Measurements from ENCODE around the gene PRDM12.

DNA sequence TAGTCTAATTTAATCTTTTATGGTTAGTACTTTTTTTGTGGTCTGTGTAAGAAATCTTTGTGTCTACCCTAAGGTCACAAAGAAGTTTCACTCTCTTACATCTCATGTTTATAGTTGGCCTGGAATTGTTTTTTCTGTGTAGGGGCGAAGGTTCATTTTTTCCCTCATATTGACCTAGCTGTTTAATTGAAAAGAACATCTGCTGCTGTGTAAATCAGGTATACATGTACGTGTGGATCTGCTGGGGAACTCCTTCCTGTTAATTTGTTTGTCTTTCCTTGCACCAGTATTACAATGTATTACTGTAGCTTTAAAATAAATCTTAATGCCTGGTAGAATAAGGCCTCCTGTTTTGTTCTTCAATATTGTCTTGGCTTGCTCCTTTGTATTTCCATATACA lies 67.0 kb downstream of the PRDM12 start:
- TF ChIP-seq EZH2 (IDR thresholded peaks at IDR 0.05), result no peak
- TF ChIP-seq POLR2AphosphoS5 (IDR thresholded peaks at IDR 0.05; ENCODE audit: borderline replicate concordance, low read depth, low read length), result no peak
- TF ChIP-seq FOXP2 (optimal IDR thresholded peaks at IDR 0.05; ENCODE audit: control extremely low read depth, extremely low read length, insufficient read depth), result no peak
